Progenitor cell of endocrine pancreas (in vitro differentiated cells): ENCODE measurements around the gene CNTLN. TPM values are rescaled to one million over a fixed set of nuclear protein-coding genes. Genes with fewer than 3 reads are reported as not detected.
"Not testable (repeated sequence)": the region's sequence is repeated elsewhere in the genome, so short reads cannot be mapped to it uniquely, and the experiment has no call there.

Experiments used
- DNase-seq: peaks from one replicate; pipeline ENCODE4 v3.0.0; 2021; ENCODE audit warnings: low spot score; ENCODE audit not compliant: unreplicated experiment
- H3K27ac Mint-ChIP-seq: 2 replicates; pipeline ENCODE4 v1.8.0; 2021; ENCODE audit warnings: mild to moderate bottlenecking, moderate library complexity, mixed read lengths
- H3K27me3 Mint-ChIP-seq: 2 replicates; pipeline ENCODE4 v1.8.0; 2021; ENCODE audit warnings: mixed read lengths
- H3K36me3 Mint-ChIP-seq: 2 replicates; pipeline ENCODE4 v1.8.0; 2022; ENCODE audit warnings: mixed read lengths; ENCODE audit not compliant: insufficient read depth
- H3K4me1 Mint-ChIP-seq: 2 replicates; pipeline ENCODE4 v1.8.0; 2021; ENCODE audit warnings: low read depth, mixed read lengths
- H3K4me3 Mint-ChIP-seq: 2 replicates; pipeline ENCODE4 v1.8.0; 2021; ENCODE audit warnings: low read depth, mild to moderate bottlenecking, moderate library complexity, mixed read lengths
- H3K9me3 Mint-ChIP-seq: 2 replicates; pipeline ENCODE4 v1.8.0; 2021; ENCODE audit warnings: low read depth, mixed read lengths
- CTCF ChIP-seq: fragments of 200-600 bp; sonication (generic); IDR thresholded peaks from one replicate; pipeline ENCODE4 v1.5.0; 2021; ENCODE audit warnings: antibody characterized with exemption, mild to moderate bottlenecking; ENCODE audit not compliant: unreplicated experiment
- total RNA-seq: library from RNA; stranded (reverse); gene quantifications from 2 replicates; pipeline ENCODE4 v1.2.1, GENCODE V29; 2021

The CNTLN gene
- total RNA-seq, 1 donor from 2014 or later: 7.8 TPM

- no peak for TF ChIP-seq CTCF
- Mint-ChIP-seq H3K27me3 (no peaks in the 10 kb centered on the region), H3K27ac (no peak overlapping the region), H3K4me3 (no peak overlapping the region), H3K9me3 (no peaks in the 10 kb centered on the region), H3K4me1 (no peaks in the 10 kb centered on the region), H3K36me3 (no peaks in the 10 kb centered on the region)
- DNase-seq: no peak
These were observed 193.5 kb downstream of the CNTLN start for GRCh38 chr9:17328331-17328730.

- Mint-ChIP-seq H3K4me1 (no peaks in the 10 kb centered on the region), H3K36me3 (no peaks in the 10 kb centered on the region), H3K9me3 (no peaks in the 10 kb centered on the region), H3K27me3 (no peaks in the 10 kb centered on the region), H3K4me3 (no peak overlapping the region), H3K27ac (no peak overlapping the region)
- no peak for TF ChIP-seq CTCF
- no peak for DNase-seq
These were observed 195.3 kb downstream of the CNTLN start for GRCh38 chr9:17330097-17330496.

- TF ChIP-seq CTCF: no peak
- no peak overlapping the region for H3K4me3 Mint-ChIP-seq
- no peaks in the 10 kb centered on the region for H3K27me3 Mint-ChIP-seq
- no peak overlapping the region for H3K27ac Mint-ChIP-seq
- DNase-seq: no peak
- H3K9me3 Mint-ChIP-seq: no peaks in the 10 kb centered on the region
- H3K36me3 Mint-ChIP-seq: no peaks in the 10 kb centered on the region
- H3K4me1 Mint-ChIP-seq: no peaks in the 10 kb centered on the region
These were observed 197.3 kb downstream of the CNTLN start for GRCh38 chr9:17332115-17332514.

GRCh38 chr9:17339156-17339555 lies 204.3 kb downstream of the CNTLN start:
- TF ChIP-seq CTCF: no peak
- Mint-ChIP-seq H3K4me3 (no peak overlapping the region), H3K4me1 (no peaks in the 10 kb centered on the region), H3K9me3 (no peaks in the 10 kb centered on the region), H3K27me3 (no peaks in the 10 kb centered on the region), H3K27ac (no peak overlapping the region), H3K36me3 (no peaks in the 10 kb centered on the region)
- DNase-seq: no peak

GRCh38 chr9:17342696-17343095 lies 207.9 kb downstream of the CNTLN start:
- no peak for TF ChIP-seq CTCF
- Mint-ChIP-seq H3K4me1 (no peaks in the 10 kb centered on the region), H3K27ac (no peak overlapping the region), H3K4me3 (no peak overlapping the region), H3K27me3 (no peaks in the 10 kb centered on the region), H3K36me3 (peaks cover 2% of the 10 kb centered on the region), H3K9me3 (no peaks in the 10 kb centered on the region)
- DNase-seq: no peak

GRCh38 chr9:17349831-17350230 lies 215.0 kb downstream of the CNTLN start:
- no peaks in the 10 kb centered on the region for H3K27me3 Mint-ChIP-seq
- DNase-seq: no peak
- TF ChIP-seq CTCF: no peak
- H3K4me3 Mint-ChIP-seq: no peak overlapping the region
- no peak overlapping the region for H3K27ac Mint-ChIP-seq
- no peaks in the 10 kb centered on the region for H3K4me1 Mint-ChIP-seq
- H3K9me3 Mint-ChIP-seq: peaks cover 2% of the 10 kb centered on the region
- peaks cover 7% of the 10 kb centered on the region for H3K36me3 Mint-ChIP-seq

- not testable (repeated sequence) for H3K4me3 Mint-ChIP-seq, H3K36me3 Mint-ChIP-seq, H3K9me3 Mint-ChIP-seq, H3K27ac Mint-ChIP-seq, DNase-seq, H3K27me3 Mint-ChIP-seq, H3K4me1 Mint-ChIP-seq
These were observed 219.2 kb downstream of the CNTLN start for GRCh38 chr9:17354006-17354405.
